Head of caudate nucleus (tissue), 42 donors: ENCODE data around the gene HCN4.

Source experiments
- DNase-seq, 42 donors: peaks; one replicate each; pipeline versions ENCODE4 v3.0.0 to v3.0.0-alpha.2; 2020 to 2021; ENCODE audit warnings: mixed read lengths in 7 of 42
- intact Hi-C: fragments of 100-400 bp; cut with DNase I; formaldehyde crosslinking; loops from one replicate; pipeline ENCODE4 v1.15.0; 2022

The HCN4 gene

GRCh38 chr15:73282567-73283365 is 86.0 kb downstream of the HCN4 start:
- intact Hi-C loops: no loop called here
- no peak for DNase-seq

DNA sequence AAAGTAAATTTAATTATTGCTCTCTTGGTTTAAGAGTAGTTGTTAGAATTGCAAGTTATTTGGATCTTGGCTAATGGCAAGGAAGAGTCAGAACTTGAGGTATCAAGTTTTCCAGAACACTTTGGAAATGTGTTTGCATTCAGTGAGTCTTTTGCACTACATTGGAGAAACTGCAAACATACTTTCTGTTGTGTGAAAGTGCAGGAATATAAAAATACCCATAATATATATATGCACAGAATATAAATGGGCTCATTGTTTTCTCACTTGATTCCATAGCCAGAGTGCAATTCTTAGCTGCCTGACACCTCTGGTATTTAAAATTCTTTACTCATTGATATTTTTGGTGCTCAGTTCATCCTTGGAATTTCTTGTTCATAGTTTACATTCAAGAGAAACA is 92.9 kb downstream of the HCN4 start:
- intact Hi-C loops: no loop called here
- DNase-seq: no peak

DNA sequence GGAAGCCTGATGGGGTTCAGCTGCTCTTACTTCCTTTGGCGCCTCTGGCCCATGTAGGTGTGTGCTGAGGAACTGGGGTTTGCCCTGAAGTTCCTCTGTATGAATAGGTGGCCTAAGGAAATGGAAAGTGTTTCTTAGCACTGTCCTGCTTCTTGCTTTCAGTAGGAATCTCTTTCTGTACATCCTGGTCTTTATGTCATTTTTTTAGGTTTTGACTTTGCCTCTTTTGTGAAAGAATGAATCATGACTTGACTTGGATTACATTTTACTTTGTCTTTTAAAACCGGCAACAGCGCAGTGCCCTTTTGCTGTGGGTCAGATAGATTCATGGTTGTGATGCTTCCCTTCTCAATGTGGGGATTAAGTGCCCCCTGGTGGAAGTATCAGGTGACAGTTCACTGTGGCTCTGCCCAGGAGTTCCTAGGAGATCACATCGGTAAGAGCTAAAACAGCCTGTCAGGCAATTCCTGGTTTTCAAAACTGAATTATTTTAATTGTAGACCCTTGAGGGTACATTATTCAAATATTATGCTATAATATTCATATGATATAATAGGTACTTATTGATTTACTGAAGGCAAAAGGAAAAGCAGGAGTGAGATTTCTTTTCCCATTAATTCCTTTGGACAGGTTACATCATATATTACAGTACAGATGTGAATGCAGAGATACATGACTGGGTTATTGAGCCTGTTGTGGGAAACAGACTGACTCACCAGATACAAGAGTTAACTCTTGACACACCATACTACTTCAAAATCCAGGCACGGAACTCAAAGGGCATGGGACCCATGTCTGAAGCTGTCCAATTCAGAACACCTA is 95.4 kb downstream of the HCN4 start:
- DNase-seq: peak in 41 of 42 donors; percentile 26 to 87 (median 70)
- intact Hi-C loops: loop anchor here (5.0 kb wide), 1 partner anchor 491 kb away; the partner anchor contains the start of gene ADPGK

GRCh38 chr15:73270366-73271097 is 98.2 kb downstream of the HCN4 start:
- no peak for DNase-seq

More at GRCh38 chr15:73270366-73271097, 98.2 kb downstream of the HCN4 start:
- intact Hi-C loops: loop anchor here (5.0 kb wide), 1 partner anchor 488 kb away; the partner anchor contains the start of gene ADPGK
